ENCODE measurements around the gene IL11. TPM values are rescaled to one million over a fixed set of nuclear protein-coding genes. Genes with fewer than 3 reads are reported as not detected.

Gene IL11
- polyA plus RNA-seq, 1 donor, result 0.66 TPM

GRCh38 chr19:55347442-55348009 is 22.7 kb downstream of the IL11 start:
- Histone ChIP-seq H3K27me3 (ENCODE audit: control insufficient read depth, insufficient read depth, low read length) (peaks cover 15% of the 10 kb centered on the region), H3K27ac (ENCODE audit: low read length) (no peak overlapping the region), H3K4me3 (ENCODE audit: low read length) (no peak overlapping the region), H3K4me1 (ENCODE audit: control insufficient read depth, insufficient read depth, low read length) (no peaks in the 10 kb centered on the region), H3K9me3 (ENCODE audit: control insufficient read depth, low read depth, low read length) (no peaks in the 10 kb centered on the region), H3K36me3 (ENCODE audit: control insufficient read depth, insufficient read depth, low read length) (peaks cover 28% of the 10 kb centered on the region)
- no CpG with 5 or more reads among the region's 10 CpGs for whole genome bisulfite sequencing (ENCODE audit: insufficient coverage, low lambda C conversion rate)
- DNase-seq, result no peak

DNA sequence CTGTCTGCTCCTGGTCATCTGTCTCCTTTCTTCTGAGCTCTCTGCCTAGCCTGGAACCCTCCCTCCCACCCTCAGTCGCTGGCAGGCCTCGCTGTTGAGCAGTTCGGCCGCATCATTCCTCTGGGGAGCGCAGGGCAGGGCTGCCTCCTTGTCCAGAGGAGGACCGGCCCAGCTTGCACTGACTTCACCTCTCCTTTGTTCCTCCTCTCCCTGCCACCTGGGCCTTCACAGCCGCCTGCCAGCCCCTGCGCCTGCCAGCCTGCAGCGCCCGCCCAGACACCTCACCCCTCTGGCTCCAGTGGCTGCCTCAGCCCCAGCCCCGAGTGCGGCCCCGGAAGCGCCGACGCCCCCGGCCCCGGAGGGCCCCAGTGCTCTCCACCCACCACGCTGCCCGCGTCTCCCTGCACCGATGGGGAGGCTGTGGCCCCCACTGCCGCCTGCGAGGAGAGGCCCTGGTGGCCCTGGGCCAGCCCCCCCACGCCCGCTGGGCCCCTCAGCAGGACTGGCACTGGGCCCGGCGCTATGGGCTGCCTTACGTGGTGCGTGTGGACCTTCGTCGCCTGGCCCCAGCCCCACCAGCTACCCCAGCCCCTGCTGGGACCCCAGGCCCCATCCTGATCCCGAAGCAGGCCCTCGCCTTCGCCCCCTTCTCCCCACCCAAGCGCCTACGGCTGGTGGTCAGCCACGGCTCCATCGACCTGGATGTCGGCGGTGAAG is 23.4 kb downstream of the IL11 start:
- Histone ChIP-seq H3K4me3 (ENCODE audit: low read length) (no peak overlapping the region), H3K27me3 (ENCODE audit: control insufficient read depth, insufficient read depth, low read length) (peaks cover 9% of the 10 kb centered on the region), H3K4me1 (ENCODE audit: control insufficient read depth, insufficient read depth, low read length) (peaks cover under 1% of the 10 kb centered on the region), H3K27ac (ENCODE audit: low read length) (no peak overlapping the region), H3K36me3 (ENCODE audit: control insufficient read depth, insufficient read depth, low read length) (peaks cover 34% of the 10 kb centered on the region), H3K9me3 (ENCODE audit: control insufficient read depth, low read depth, low read length) (no peaks in the 10 kb centered on the region)
- no peak for DNase-seq
- WGBS (ENCODE audit: insufficient coverage, low lambda C conversion rate), result no CpG with 5 or more reads among the region's 41 CpGs

GRCh38 chr19:55345818-55346724 is 24.2 kb downstream of the IL11 start:
- no peak overlapping the region for H3K27ac ChIP-seq (ENCODE audit: low read length)
- peaks cover under 1% of the 10 kb centered on the region for H3K27me3 ChIP-seq (ENCODE audit: control insufficient read depth, insufficient read depth, low read length)
- H3K4me3 ChIP-seq (ENCODE audit: low read length), result no peak overlapping the region
- H3K9me3 ChIP-seq (ENCODE audit: control insufficient read depth, low read depth, low read length), result no peaks in the 10 kb centered on the region
- peaks cover 37% of the 10 kb centered on the region for H3K36me3 ChIP-seq (ENCODE audit: control insufficient read depth, insufficient read depth, low read length)
- no CpG with 5 or more reads among the region's 43 CpGs for whole genome bisulfite sequencing (ENCODE audit: insufficient coverage, low lambda C conversion rate)
- H3K4me1 ChIP-seq (ENCODE audit: control insufficient read depth, insufficient read depth, low read length), result peaks cover 7% of the 10 kb centered on the region
- no peak for DNase-seq

- no peak for DNase-seq
- no CpG with 5 or more reads among the region's 22 CpGs for WGBS (ENCODE audit: insufficient coverage, low lambda C conversion rate)
- Histone ChIP-seq H3K27me3 (ENCODE audit: control insufficient read depth, insufficient read depth, low read length) (no peaks in the 10 kb centered on the region), H3K36me3 (ENCODE audit: control insufficient read depth, insufficient read depth, low read length) (peaks cover 37% of the 10 kb centered on the region), H3K27ac (ENCODE audit: low read length) (no peak overlapping the region), H3K4me3 (ENCODE audit: low read length) (no peak overlapping the region), H3K9me3 (ENCODE audit: control insufficient read depth, low read depth, low read length) (no peaks in the 10 kb centered on the region), H3K4me1 (ENCODE audit: control insufficient read depth, insufficient read depth, low read length) (peaks cover 11% of the 10 kb centered on the region)
Measured at GRCh38 chr19:55345101-55345817, 25.0 kb downstream of the IL11 start.

- no peak overlapping the region for H3K27ac ChIP-seq (ENCODE audit: low read length)
- H3K36me3 ChIP-seq (ENCODE audit: control insufficient read depth, insufficient read depth, low read length), result peaks cover 37% of the 10 kb centered on the region
- H3K27me3 ChIP-seq (ENCODE audit: control insufficient read depth, insufficient read depth, low read length), result no peaks in the 10 kb centered on the region
- no peak for DNase-seq
- H3K4me1 ChIP-seq (ENCODE audit: control insufficient read depth, insufficient read depth, low read length), result peaks cover 12% of the 10 kb centered on the region
- WGBS (ENCODE audit: insufficient coverage, low lambda C conversion rate), result no CpG with 5 or more reads among the region's 9 CpGs
- no peak overlapping the region for H3K4me3 ChIP-seq (ENCODE audit: low read length)
- no peaks in the 10 kb centered on the region for H3K9me3 ChIP-seq (ENCODE audit: control insufficient read depth, low read depth, low read length)
Measured at GRCh38 chr19:55344444-55344843, 25.8 kb downstream of the IL11 start.

DNA sequence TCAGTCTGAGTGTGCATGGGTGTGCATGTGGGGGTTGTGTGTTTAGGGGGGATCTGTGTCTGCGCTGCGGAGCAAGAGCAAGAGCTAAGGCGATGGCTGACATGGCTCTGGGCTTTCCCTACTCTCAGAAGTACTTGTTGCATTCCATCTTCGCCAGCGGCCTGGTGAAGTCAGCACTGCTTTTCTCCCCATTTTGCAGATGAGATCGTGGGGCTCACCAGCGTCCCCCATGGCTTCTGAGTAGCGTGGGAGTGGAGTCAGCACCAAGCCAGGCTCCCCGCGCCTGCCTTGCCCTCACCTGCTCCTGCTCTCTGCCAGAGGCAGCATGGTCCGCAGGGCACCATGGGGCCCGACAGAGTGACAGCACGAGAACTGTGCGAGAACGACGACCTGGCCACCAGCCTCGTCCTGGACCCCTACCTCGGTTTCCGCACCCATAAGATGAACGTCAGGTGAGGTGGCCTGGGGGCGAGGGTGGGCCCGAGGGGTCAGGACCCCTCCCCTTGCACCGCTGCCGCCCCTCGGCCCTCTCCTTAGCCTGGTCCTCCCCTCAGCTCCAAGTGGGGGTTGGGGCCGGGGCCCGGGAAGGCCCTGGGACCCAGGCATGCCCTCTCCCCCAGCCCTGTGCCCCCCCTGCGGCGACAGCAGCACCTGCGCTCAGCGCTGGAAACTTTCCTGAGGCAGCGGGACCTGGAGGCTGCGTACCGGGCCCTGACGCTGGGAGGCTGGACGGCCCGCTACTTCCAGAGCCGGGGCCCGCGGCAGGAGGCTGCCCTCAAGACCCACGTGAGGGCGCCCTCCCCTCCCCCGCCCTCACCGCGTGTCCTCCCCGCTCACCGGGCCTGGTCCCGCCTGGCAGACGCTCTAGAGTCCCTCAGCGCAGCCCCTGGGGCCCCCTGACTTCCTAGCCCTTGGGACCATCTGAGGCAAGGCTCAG is 28.4 kb downstream of the IL11 start:
- no peak overlapping the region for H3K27ac ChIP-seq (ENCODE audit: low read length)

DNA sequence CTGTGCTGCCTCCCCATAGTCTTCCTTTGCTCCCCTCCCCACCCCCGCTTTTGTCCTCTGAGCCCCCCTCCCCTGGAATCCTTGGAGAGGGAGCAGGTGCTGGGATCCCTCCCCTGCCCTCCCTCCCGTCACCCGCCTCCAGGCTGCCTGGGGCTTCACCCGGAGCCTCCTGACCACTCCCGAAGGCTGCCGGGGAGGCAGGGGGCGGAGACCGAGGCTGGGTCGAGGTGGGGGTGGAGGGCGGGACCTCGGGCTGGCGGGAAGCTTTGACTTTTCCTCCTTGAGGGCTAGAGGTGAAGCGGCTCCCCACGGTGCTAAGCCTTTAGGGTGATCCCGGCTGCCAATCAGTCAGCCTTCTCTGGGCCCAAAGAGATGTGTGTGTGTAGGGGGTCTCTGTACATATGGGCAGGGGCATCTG is 29.1 kb downstream of the IL11 start:
- peak; percentile 86 to 87 for DNase-seq
- Histone ChIP-seq H3K4me3 (ENCODE audit: low read length) (peak overlapping the region; percentile 65), H3K36me3 (ENCODE audit: control insufficient read depth, insufficient read depth, low read length) (peaks cover 30% of the 10 kb centered on the region), H3K4me1 (ENCODE audit: control insufficient read depth, insufficient read depth, low read length) (peaks cover 16% of the 10 kb centered on the region), H3K27me3 (ENCODE audit: control insufficient read depth, insufficient read depth, low read length) (no peaks in the 10 kb centered on the region), H3K9me3 (ENCODE audit: control insufficient read depth, low read depth, low read length) (no peaks in the 10 kb centered on the region), H3K27ac (ENCODE audit: low read length) (peak overlapping the region; percentile 90)
- no CpG with 5 or more reads among the region's 15 CpGs for WGBS (ENCODE audit: insufficient coverage, low lambda C conversion rate)

More for the DNA sequence above, 28.4 kb downstream of the IL11 start:
- Histone ChIP-seq H3K36me3 (ENCODE audit: control insufficient read depth, insufficient read depth, low read length) (peaks cover 32% of the 10 kb centered on the region), H3K27me3 (ENCODE audit: control insufficient read depth, insufficient read depth, low read length) (no peaks in the 10 kb centered on the region), H3K4me1 (ENCODE audit: control insufficient read depth, insufficient read depth, low read length) (peaks cover 16% of the 10 kb centered on the region), H3K4me3 (ENCODE audit: low read length) (no peak overlapping the region), H3K9me3 (ENCODE audit: control insufficient read depth, low read depth, low read length) (no peaks in the 10 kb centered on the region)
- no peak for DNase-seq
- no CpG with 5 or more reads among the region's 50 CpGs for WGBS (ENCODE audit: insufficient coverage, low lambda C conversion rate)

GRCh38 chr19:55340784-55341147 is 29.5 kb downstream of the IL11 start:
- peak; percentile 53 to 70 for DNase-seq
- no peaks in the 10 kb centered on the region for H3K9me3 ChIP-seq (ENCODE audit: control insufficient read depth, low read depth, low read length)
- H3K4me1 ChIP-seq (ENCODE audit: control insufficient read depth, insufficient read depth, low read length), result peaks cover 16% of the 10 kb centered on the region
- no CpG with 5 or more reads among the region's 24 CpGs for WGBS (ENCODE audit: insufficient coverage, low lambda C conversion rate)
- peaks cover 27% of the 10 kb centered on the region for H3K36me3 ChIP-seq (ENCODE audit: control insufficient read depth, insufficient read depth, low read length)
- peak overlapping the region; percentile 90 for H3K27ac ChIP-seq (ENCODE audit: low read length)
- H3K4me3 ChIP-seq (ENCODE audit: low read length), result peak overlapping the region; percentile 65
- no peaks in the 10 kb centered on the region for H3K27me3 ChIP-seq (ENCODE audit: control insufficient read depth, insufficient read depth, low read length)

DNA sequence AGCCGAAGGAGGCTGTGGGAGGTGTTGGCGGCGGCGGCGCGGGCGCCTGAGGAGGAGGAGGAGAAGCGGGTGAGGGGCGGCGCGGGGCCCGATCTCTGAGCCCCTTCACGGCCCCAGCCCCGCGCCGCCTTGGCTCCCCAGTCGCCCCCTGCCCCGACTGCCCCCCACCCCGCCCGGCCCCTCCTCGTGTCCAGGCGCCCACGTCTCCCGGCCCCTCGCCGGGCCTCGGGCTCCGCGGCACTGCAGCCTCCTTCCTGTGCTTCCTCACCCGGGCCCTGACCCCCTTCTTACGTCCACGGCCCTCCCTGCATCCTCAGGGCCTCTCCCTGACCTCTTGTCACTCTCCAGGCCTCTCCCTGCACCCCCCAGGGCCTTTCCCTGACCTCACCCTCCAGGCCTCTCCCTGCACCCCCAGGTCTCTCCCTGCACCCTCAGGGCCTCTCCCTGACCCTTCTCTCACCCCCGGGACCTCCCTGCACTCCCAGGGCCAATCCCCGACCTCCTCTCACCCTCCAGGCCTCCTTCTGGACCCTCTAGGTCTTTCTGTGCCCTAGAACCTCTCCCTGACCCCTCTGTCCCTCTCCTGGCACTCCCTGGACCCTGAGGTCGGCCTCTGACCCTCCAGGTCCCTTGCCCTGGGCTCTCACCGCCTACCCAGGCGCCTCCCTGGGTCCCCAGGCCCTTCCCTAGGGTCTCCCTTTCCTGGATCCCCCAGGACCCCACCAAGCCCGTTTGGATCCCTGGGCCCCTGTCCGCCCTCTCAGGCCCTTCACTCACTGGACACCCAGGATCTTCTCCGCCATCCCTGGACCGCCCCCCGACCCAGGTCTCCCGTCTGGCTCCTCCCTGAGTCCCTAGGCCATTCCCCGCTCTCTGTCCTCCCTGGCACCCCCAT is 30.1 kb downstream of the IL11 start:
- H3K9me3 ChIP-seq (ENCODE audit: control insufficient read depth, low read depth, low read length), result no peaks in the 10 kb centered on the region
- H3K4me3 ChIP-seq (ENCODE audit: low read length), result peak overlapping the region; percentile 65
- peaks cover 16% of the 10 kb centered on the region for H3K4me1 ChIP-seq (ENCODE audit: control insufficient read depth, insufficient read depth, low read length)
- no peaks in the 10 kb centered on the region for H3K27me3 ChIP-seq (ENCODE audit: control insufficient read depth, insufficient read depth, low read length)
- no CpG with 5 or more reads among the region's 44 CpGs for WGBS (ENCODE audit: insufficient coverage, low lambda C conversion rate)
- H3K27ac ChIP-seq (ENCODE audit: low read length), result peak overlapping the region; percentile 90
- H3K36me3 ChIP-seq (ENCODE audit: control insufficient read depth, insufficient read depth, low read length), result peaks cover 26% of the 10 kb centered on the region
- peak; percentile 61 to 71 for DNase-seq
